Mucosa of stomach (tissue), 1 donor: ENCODE measurements around the gene CREBBP.

Experiments
- H3K27me3 ChIP-seq: one replicate; pipeline ENCODE4 v1.7.0; 2013; ENCODE audit warnings: mild to moderate bottlenecking, low read length; ENCODE audit not compliant: control insufficient read depth, insufficient read depth
- H3K36me3 ChIP-seq: one replicate; pipeline ENCODE4 v1.7.0; 2013; ENCODE audit warnings: low read length; ENCODE audit not compliant: control insufficient read depth, insufficient read depth
- H3K4me1 ChIP-seq: one replicate; pipeline ENCODE4 v1.7.0; 2013; ENCODE audit warnings: mild to moderate bottlenecking, low read length; ENCODE audit not compliant: control insufficient read depth, insufficient read depth
- H3K4me3 ChIP-seq: one replicate; pipeline ENCODE4 v1.7.0; 2013; ENCODE audit warnings: low read length
- H3K9ac ChIP-seq: one replicate; pipeline ENCODE4 v1.7.0; 2013; ENCODE audit warnings: mild to moderate bottlenecking, low read length, moderate library complexity
- H3K9me3 ChIP-seq: one replicate; pipeline ENCODE4 v1.7.0; 2013; ENCODE audit warnings: mild to moderate bottlenecking, low read length, moderate library complexity; ENCODE audit not compliant: control insufficient read depth
- donor health status: Pancreatic carcinoma.

CREBBP gene

GRCh38 chr16:3761375-3762106 is 119.0 kb downstream of the CREBBP start:
- Histone ChIP-seq H3K4me3 (no peak overlapping the region), H3K27me3 (no peaks in the 10 kb centered on the region), H3K9me3 (no peaks in the 10 kb centered on the region), H3K4me1 (no peaks in the 10 kb centered on the region), H3K36me3 (peaks cover 8% of the 10 kb centered on the region), H3K9ac (no peak overlapping the region)

GRCh38 chr16:3760518-3760917 is 120.0 kb downstream of the CREBBP start:
- Histone ChIP-seq H3K27me3 (no peaks in the 10 kb centered on the region), H3K4me3 (no peak overlapping the region), H3K9me3 (no peaks in the 10 kb centered on the region), H3K4me1 (no peaks in the 10 kb centered on the region), H3K36me3 (peaks cover 7% of the 10 kb centered on the region), H3K9ac (no peak overlapping the region)

GRCh38 chr16:3759736-3760135 is 120.8 kb downstream of the CREBBP start:
- peaks cover 7% of the 10 kb centered on the region for H3K36me3 ChIP-seq
- no peaks in the 10 kb centered on the region for H3K27me3 ChIP-seq
- H3K9me3 ChIP-seq = no peaks in the 10 kb centered on the region
- no peak overlapping the region for H3K4me3 ChIP-seq
- no peak overlapping the region for H3K9ac ChIP-seq
- no peaks in the 10 kb centered on the region for H3K4me1 ChIP-seq

- no peaks in the 10 kb centered on the region for H3K27me3 ChIP-seq
- no peaks in the 10 kb centered on the region for H3K9me3 ChIP-seq
- no peaks in the 10 kb centered on the region for H3K4me1 ChIP-seq
- H3K36me3 ChIP-seq = peaks cover 10% of the 10 kb centered on the region
- H3K4me3 ChIP-seq = no peak overlapping the region
- H3K9ac ChIP-seq = no peak overlapping the region
Observed at GRCh38 chr16:3756113-3756512, 124.4 kb downstream of the CREBBP start.

GRCh38 chr16:3755249-3755648 is 125.3 kb downstream of the CREBBP start:
- Histone ChIP-seq H3K9ac (no peak overlapping the region), H3K9me3 (no peaks in the 10 kb centered on the region), H3K36me3 (peaks cover 10% of the 10 kb centered on the region), H3K27me3 (no peaks in the 10 kb centered on the region), H3K4me1 (no peaks in the 10 kb centered on the region), H3K4me3 (no peak overlapping the region)

GRCh38 chr16:3754772-3755171 is 125.7 kb downstream of the CREBBP start:
- Histone ChIP-seq H3K27me3 (no peaks in the 10 kb centered on the region), H3K36me3 (peaks cover 10% of the 10 kb centered on the region), H3K9me3 (no peaks in the 10 kb centered on the region), H3K4me3 (no peak overlapping the region), H3K4me1 (no peaks in the 10 kb centered on the region), H3K9ac (no peak overlapping the region)

- H3K9ac ChIP-seq = no peak overlapping the region
Observed at GRCh38 chr16:3754081-3754703, 126.3 kb downstream of the CREBBP start.

GRCh38 chr16:3752984-3753383 is 127.5 kb downstream of the CREBBP start:
- peaks cover 10% of the 10 kb centered on the region for H3K36me3 ChIP-seq

More at GRCh38 chr16:3754081-3754703, 126.3 kb downstream of the CREBBP start:
- Histone ChIP-seq H3K36me3 (peaks cover 10% of the 10 kb centered on the region), H3K9me3 (no peaks in the 10 kb centered on the region), H3K4me3 (no peak overlapping the region), H3K4me1 (no peaks in the 10 kb centered on the region), H3K27me3 (no peaks in the 10 kb centered on the region)

GRCh38 chr16:3751878-3752277 is 128.6 kb downstream of the CREBBP start:
- H3K9me3 ChIP-seq = no peaks in the 10 kb centered on the region
- no peak overlapping the region for H3K4me3 ChIP-seq
- no peaks in the 10 kb centered on the region for H3K4me1 ChIP-seq
- H3K36me3 ChIP-seq = peaks cover 3% of the 10 kb centered on the region
- H3K9ac ChIP-seq = no peak overlapping the region
- H3K27me3 ChIP-seq = no peaks in the 10 kb centered on the region

More at GRCh38 chr16:3752984-3753383, 127.5 kb downstream of the CREBBP start:
- H3K9me3 ChIP-seq = no peaks in the 10 kb centered on the region
- no peak overlapping the region for H3K9ac ChIP-seq
- no peak overlapping the region for H3K4me3 ChIP-seq
- H3K4me1 ChIP-seq = no peaks in the 10 kb centered on the region
- H3K27me3 ChIP-seq = no peaks in the 10 kb centered on the region

- no peaks in the 10 kb centered on the region for H3K4me1 ChIP-seq
Observed at GRCh38 chr16:3748307-3748706, 132.2 kb downstream of the CREBBP start.

GRCh38 chr16:3745751-3746355 is 134.7 kb downstream of the CREBBP start:
- H3K27me3 ChIP-seq = no peaks in the 10 kb centered on the region
- no peaks in the 10 kb centered on the region for H3K4me1 ChIP-seq
- no peak overlapping the region for H3K9ac ChIP-seq
- H3K36me3 ChIP-seq = peaks cover 8% of the 10 kb centered on the region
- no peak overlapping the region for H3K4me3 ChIP-seq
- no peaks in the 10 kb centered on the region for H3K9me3 ChIP-seq

More at GRCh38 chr16:3748307-3748706, 132.2 kb downstream of the CREBBP start:
- no peaks in the 10 kb centered on the region for H3K9me3 ChIP-seq
- H3K9ac ChIP-seq = no peak overlapping the region
- H3K4me3 ChIP-seq = no peak overlapping the region
- H3K36me3 ChIP-seq = peaks cover 5% of the 10 kb centered on the region
- H3K27me3 ChIP-seq = no peaks in the 10 kb centered on the region

- peaks cover 8% of the 10 kb centered on the region for H3K36me3 ChIP-seq
- no peaks in the 10 kb centered on the region for H3K4me1 ChIP-seq
- H3K9me3 ChIP-seq = no peaks in the 10 kb centered on the region
- H3K4me3 ChIP-seq = no peak overlapping the region
- no peaks in the 10 kb centered on the region for H3K27me3 ChIP-seq
- H3K9ac ChIP-seq = no peak overlapping the region
Observed at GRCh38 chr16:3744018-3744417, 136.5 kb downstream of the CREBBP start.
